ENCODE measurements around the gene TSPAN32. TPM values are rescaled to one million over a fixed set of nuclear protein-coding genes. Genes with fewer than 3 reads are reported as not detected.

TSPAN32 gene
- total and polyA plus RNA-seq, 5 donors from 2014 or later, result 13.8 to 60.7 (median 43.0) TPM

DNA sequence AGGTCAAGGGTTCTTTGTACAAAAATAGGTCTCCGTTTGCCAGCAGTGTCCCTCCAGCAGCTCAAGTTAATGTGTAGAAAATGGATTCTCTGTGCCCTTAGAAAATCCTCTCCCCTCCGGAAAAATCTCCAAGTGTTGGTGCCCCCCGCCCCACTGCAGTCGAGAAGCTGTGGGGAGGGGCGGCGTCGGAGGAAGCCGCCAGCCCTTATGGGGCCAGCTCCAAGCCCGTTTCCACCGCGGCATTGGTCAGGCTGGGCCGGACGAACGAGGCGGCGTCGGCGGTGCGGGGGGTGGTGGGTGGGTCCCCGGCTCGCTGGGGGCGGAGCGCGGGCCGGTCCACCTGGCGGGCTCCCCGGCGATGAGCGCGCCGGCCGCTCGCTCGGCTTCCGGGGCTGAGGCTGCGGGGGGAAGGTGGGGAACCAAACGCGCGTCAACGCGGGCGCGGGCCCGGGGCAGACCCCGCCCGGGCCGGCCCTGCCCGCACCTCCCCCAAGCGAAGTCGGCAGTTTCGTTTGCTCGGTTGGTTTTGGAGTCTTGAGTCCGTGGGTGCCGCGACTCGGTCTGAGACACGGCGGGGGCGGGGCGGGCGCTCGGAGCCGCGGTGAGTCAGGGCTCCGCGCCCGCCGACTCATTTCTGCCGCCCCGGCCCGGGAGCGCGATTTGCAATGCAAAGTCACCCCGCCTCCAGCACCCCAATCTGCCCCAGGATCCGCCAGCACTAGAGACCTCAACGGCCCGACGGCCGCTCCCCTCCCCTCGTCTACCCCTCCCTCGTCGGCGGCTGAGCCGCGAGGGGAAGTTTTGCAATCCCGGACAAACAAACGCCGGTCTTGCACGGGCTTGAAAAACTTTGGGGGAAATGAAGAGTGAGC is 32.8 kb upstream of the TSPAN32 start:
- H3K36me3 ChIP-seq (ENCODE audit: control insufficient read depth, insufficient read depth, low read length), result no peaks in the 10 kb centered on the region
- Mint-ChIP-seq H3K27ac (no peak overlapping the region), H3K4me3 (peak overlapping the region; percentile 38 to 72 (median 62)), H3K9me3 (no peaks in the 10 kb centered on the region), H3K36me3 (no peaks in the 10 kb centered on the region), H3K4me1 (peaks cover 0 to 37% (median 14%) of the 10 kb centered on the region in 4 donors), H3K27me3 (peaks cover 34% of the 10 kb centered on the region)
- ATAC-seq (ENCODE audit: low read depth in 2 of 2) (peak; percentile 15 to 19), DNase-seq (peak in 1 of 3 donors; percentile 38)
- H3K4me1 ChIP-seq (ENCODE audit: control insufficient read depth, insufficient read depth, low read length, poor library complexity, severe bottlenecking), result peaks cover 41% of the 10 kb centered on the region
- H3K27ac ChIP-seq (ENCODE audit: insufficient read depth, low read length, poor library complexity, severe bottlenecking), result no peak overlapping the region
- no peaks in the 10 kb centered on the region for H3K27me3 ChIP-seq (ENCODE audit: control insufficient read depth, insufficient read depth, low read length)
- no peaks in the 10 kb centered on the region for H3K9me3 ChIP-seq (ENCODE audit: control insufficient read depth in 2 of 2, low read length in 2 of 2)
- H3K4me3 ChIP-seq (ENCODE audit: low read depth, low read length), result no peak overlapping the region

DNA sequence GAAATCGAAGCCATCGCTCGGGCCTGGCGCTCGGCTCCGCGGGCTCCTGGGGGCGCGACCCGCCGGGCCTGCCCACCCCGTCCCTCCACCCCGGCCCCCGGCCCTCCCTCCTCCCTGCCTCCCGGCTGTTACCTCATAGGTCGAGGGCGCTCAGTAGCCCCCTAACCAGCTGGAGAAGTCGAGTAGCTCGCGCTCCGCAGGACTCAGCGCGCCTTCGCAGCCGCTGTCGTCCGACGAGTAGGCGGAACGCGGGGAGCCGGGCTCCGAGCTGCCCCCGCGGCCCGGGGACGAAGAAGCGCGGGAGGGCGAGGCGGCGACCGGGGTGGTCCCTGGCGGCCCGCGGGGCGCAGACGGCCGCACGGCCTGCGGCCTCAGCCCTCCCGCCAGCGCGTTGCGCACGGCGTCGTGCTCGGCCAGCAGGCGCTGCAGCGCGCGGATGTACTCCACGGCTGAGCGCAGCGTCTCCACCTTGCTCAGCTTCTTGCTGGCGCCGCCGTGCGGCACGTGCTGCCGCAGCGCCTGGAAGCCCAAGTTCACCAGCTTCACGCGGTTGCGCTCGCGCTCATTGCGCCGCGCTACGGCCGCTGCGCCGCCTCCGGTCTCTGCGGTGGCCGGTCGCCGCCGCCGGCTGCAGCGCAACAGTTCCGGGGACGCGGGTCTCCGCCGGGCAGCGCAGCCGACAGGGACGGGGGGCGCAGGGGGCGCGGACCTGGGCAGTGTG is 32.1 kb upstream of the TSPAN32 start:
- H3K27ac ChIP-seq (ENCODE audit: insufficient read depth, low read length, poor library complexity, severe bottlenecking), result no peak overlapping the region
- no peak overlapping the region for H3K27ac Mint-ChIP-seq
- H3K36me3 Mint-ChIP-seq, result no peaks in the 10 kb centered on the region
- H3K4me1 Mint-ChIP-seq, result peaks cover 0 to 37% (median 13%) of the 10 kb centered on the region in 4 donors
- no peaks in the 10 kb centered on the region for H3K9me3 ChIP-seq (ENCODE audit: control insufficient read depth in 2 of 2, low read length in 2 of 2)
- H3K27me3 ChIP-seq (ENCODE audit: control insufficient read depth, insufficient read depth, low read length), result no peaks in the 10 kb centered on the region
- ATAC-seq (ENCODE audit: low read depth in 2 of 2) (peak in 1 of 2 donors; percentile 37), DNase-seq (peak in 2 of 3 donors; percentile 39 to 77)
- peaks cover 34% of the 10 kb centered on the region for H3K27me3 Mint-ChIP-seq
- no peaks in the 10 kb centered on the region for H3K9me3 Mint-ChIP-seq
- no peaks in the 10 kb centered on the region for H3K36me3 ChIP-seq (ENCODE audit: control insufficient read depth, insufficient read depth, low read length)
- no peak overlapping the region for H3K4me3 Mint-ChIP-seq
- no peak overlapping the region for H3K4me3 ChIP-seq (ENCODE audit: low read depth, low read length)
- peaks cover 41% of the 10 kb centered on the region for H3K4me1 ChIP-seq (ENCODE audit: control insufficient read depth, insufficient read depth, low read length, poor library complexity, severe bottlenecking)

DNA sequence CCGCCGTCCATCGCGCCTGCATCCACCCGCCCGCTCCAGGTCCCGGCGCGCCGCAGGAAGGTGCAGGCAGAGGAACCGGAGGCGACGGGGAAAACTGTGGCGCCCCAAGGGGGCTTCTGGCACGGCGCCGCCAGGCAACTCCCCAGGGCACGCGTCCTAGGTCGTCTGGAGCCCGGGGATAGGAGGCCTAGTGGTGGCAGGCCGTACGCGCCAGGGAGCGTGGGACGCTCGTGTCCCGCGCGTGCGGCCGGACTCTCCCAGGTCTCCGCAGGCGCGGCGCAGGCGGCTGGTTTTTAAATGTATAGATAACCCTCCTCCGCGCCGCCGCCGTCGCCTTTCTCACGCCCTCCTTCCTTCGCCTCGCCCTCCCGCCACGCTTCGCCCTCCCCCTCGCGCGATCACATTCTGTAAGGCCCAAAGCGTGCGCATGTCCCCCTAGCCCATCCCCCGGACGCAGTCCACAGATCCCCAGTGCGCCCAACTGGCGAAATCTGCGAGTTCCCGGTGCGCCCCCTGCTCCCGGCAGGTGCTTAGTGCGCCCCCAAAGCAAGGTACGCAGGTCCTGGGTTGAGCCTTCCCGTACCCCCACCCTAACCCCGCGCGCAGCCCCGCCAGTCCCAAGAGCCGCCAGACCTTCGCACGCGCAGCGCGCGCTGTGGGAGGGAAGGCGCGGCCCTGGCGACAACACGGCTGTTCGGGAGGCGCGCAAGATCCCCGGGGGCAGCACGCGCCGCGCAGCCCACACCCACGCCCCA is 31.3 kb upstream of the TSPAN32 start, which contains the start of gene ASCL2:
ASCL2 (minus strand) TSS at position 267 of the 755 bp plus-strand sequence; CDS start at position 11, 256 bp downstream.
- Mint-ChIP-seq H3K4me3 (peak within 1 kb of the TSS in 3 of 4 donors; percentile 56 to 80 (median 71)), H3K27ac (no peak within 1 kb of the TSS), H3K36me3 (no peaks in the 10 kb centered on the region), H3K4me1 (peaks cover 0 to 33% (median 7%) of the 10 kb centered on the region in 4 donors), H3K9me3 (no peaks in the 10 kb centered on the region), H3K27me3 (peaks cover 34% of the 10 kb centered on the region)
- H3K27me3 ChIP-seq (ENCODE audit: control insufficient read depth, insufficient read depth, low read length), result no peaks in the 10 kb centered on the region
- H3K9me3 ChIP-seq (ENCODE audit: control insufficient read depth in 2 of 2, low read length in 2 of 2), result no peaks in the 10 kb centered on the region
- no peak for ATAC-seq (ENCODE audit: low read depth in 2 of 2)
- peaks cover 39% of the 10 kb centered on the region for H3K4me1 ChIP-seq (ENCODE audit: control insufficient read depth, insufficient read depth, low read length, poor library complexity, severe bottlenecking)
- H3K4me3 ChIP-seq (ENCODE audit: low read depth, low read length), result no peak within 1 kb of the TSS
- no peak within 1 kb of the TSS for H3K27ac ChIP-seq (ENCODE audit: insufficient read depth, low read length, poor library complexity, severe bottlenecking)
- no peak for DNase-seq
- H3K36me3 ChIP-seq (ENCODE audit: control insufficient read depth, insufficient read depth, low read length), result no peaks in the 10 kb centered on the region

DNA sequence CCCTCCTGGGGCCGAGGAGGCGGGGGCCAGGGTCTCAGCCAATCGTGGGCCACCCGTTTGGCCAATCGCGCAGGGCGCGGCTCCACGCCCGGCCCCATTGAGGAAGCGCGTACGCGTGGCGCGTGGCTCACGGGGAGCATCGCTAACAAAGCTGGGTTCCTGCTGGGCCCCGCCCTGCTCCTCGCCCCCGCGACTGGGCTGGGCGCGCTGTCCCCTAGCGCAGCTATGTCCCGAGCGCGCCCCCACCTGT is 30.8 kb upstream of the TSPAN32 start:
- Mint-ChIP-seq H3K9me3 (no peaks in the 10 kb centered on the region), H3K4me1 (peaks cover 0 to 28% (median 3%) of the 10 kb centered on the region in 4 donors), H3K4me3 (no peak overlapping the region), H3K27ac (no peak overlapping the region), H3K36me3 (no peaks in the 10 kb centered on the region), H3K27me3 (peaks cover 34% of the 10 kb centered on the region)
- H3K4me1 ChIP-seq (ENCODE audit: control insufficient read depth, insufficient read depth, low read length, poor library complexity, severe bottlenecking), result peaks cover 34% of the 10 kb centered on the region
- H3K36me3 ChIP-seq (ENCODE audit: control insufficient read depth, insufficient read depth, low read length), result no peaks in the 10 kb centered on the region
- ATAC-seq (ENCODE audit: low read depth in 2 of 2) (peak; percentile 22 to 33), DNase-seq (peak; percentile 28 to 33 (median 33))
- no peak overlapping the region for H3K4me3 ChIP-seq (ENCODE audit: low read depth, low read length)
- no peaks in the 10 kb centered on the region for H3K9me3 ChIP-seq (ENCODE audit: control insufficient read depth in 2 of 2, low read length in 2 of 2)
- no peaks in the 10 kb centered on the region for H3K27me3 ChIP-seq (ENCODE audit: control insufficient read depth, insufficient read depth, low read length)
- H3K27ac ChIP-seq (ENCODE audit: insufficient read depth, low read length, poor library complexity, severe bottlenecking), result no peak overlapping the region

DNA sequence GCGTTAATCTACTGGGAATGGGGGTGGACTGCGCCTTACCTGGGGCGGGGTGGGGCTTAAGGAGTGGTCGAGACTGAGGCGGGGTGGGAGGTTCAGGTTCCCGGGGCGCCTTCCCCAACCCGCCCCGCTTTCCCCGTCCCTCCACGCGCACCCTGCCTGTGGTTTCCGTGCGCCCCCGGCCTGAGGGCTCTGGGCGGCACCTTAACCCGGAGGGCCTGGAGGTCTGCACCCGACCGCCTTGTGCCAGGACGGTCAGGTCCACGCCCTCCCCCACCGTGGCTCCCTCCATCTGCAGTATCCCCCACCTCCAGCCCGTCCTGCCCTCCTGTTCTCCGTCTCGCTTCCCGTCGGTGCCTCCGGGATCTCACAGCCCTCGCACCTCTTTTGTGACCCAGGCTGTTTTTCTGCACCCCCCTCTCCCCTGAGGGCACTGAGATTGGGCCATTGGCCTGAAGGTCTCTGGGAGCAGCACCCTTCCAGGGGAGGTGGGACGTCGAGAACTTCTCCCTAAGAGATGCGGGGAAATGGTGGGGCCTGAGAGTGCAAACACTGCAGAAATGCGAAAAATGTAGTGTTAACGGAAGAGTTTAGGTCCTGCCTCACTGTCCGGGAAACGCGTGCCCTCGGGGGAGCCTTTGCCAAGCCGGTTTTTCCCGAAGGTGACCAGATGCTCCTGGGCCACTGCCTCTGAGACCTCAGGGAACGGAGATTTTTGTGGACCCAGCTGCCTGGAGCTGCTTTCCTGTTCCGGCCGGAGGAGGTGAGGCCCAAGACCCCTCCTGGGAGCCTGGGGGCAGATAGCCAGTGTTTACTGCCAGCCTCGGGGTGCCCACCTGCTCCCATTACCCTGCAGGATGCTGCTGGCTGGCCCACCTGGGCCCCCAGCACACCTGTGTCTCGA is 30.2 kb upstream of the TSPAN32 start:
- H3K4me1 ChIP-seq (ENCODE audit: control insufficient read depth, insufficient read depth, low read length, poor library complexity, severe bottlenecking), result peaks cover 28% of the 10 kb centered on the region
- peaks cover 0 to under 1% (median 0%) of the 10 kb centered on the region in 7 donors for H3K9me3 Mint-ChIP-seq
- ATAC-seq (ENCODE audit: low read depth in 2 of 2) (no peak), DNase-seq (no peak)
- H3K36me3 Mint-ChIP-seq, result no peaks in the 10 kb centered on the region
- H3K27ac ChIP-seq (ENCODE audit: insufficient read depth, low read length, poor library complexity, severe bottlenecking), result no peak overlapping the region
- H3K27me3 Mint-ChIP-seq, result peaks cover 31% of the 10 kb centered on the region
- H3K4me3 Mint-ChIP-seq, result peak overlapping the region in 3 of 4 donors; percentile 18 to 46 (median 26)
- H3K27ac Mint-ChIP-seq, result no peak overlapping the region
- H3K9me3 ChIP-seq (ENCODE audit: control insufficient read depth in 2 of 2, low read length in 2 of 2), result no peaks in the 10 kb centered on the region
- peaks cover 0 to 24% (median 3%) of the 10 kb centered on the region in 4 donors for H3K4me1 Mint-ChIP-seq
- H3K4me3 ChIP-seq (ENCODE audit: low read depth, low read length), result no peak overlapping the region
- H3K27me3 ChIP-seq (ENCODE audit: control insufficient read depth, insufficient read depth, low read length), result no peaks in the 10 kb centered on the region
- H3K36me3 ChIP-seq (ENCODE audit: control insufficient read depth, insufficient read depth, low read length), result no peaks in the 10 kb centered on the region

DNA sequence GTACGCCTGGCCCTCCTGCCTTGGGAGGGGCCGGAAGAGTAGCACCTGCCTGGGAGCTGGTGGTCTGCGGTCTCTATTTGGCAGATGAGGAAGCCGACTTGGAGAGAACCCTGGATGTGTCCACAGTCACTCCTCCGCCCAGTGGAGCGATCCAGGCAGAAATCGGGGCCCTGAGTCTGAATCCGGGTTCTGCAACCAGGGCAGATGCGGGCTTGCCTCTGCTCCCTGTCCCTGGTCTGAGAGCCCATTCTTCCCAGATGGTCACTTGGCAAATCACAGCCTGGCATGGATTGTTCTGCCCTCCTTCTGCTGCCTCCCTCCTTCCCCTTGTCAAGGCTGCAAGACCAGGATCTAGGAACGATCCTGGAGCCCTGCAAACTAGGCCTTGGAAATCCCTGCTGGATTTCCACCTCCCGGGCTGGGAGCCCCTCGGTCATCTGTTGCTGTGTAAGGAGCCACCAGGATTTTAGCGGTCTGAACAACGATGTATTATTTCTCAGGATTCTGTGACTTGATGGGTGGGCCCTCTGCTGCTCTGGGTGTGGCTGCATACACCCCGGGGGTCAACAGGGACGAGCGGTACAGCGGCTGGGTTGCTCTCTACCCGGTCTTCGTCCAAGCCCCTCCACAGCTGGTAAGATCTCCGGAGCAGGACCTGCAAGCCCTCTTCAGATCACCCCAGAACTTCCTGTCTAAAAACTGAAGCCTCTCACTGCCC is 29.4 kb upstream of the TSPAN32 start:
- Histone ChIP-seq H3K4me3 (ENCODE audit: low read depth, low read length) (no peak overlapping the region), H3K27ac (ENCODE audit: insufficient read depth, low read length, poor library complexity, severe bottlenecking) (no peak overlapping the region), H3K36me3 (ENCODE audit: control insufficient read depth, insufficient read depth, low read length) (no peaks in the 10 kb centered on the region), H3K27me3 (ENCODE audit: control insufficient read depth, insufficient read depth, low read length) (no peaks in the 10 kb centered on the region), H3K9me3 (ENCODE audit: control insufficient read depth in 2 of 2, low read length in 2 of 2) (no peaks in the 10 kb centered on the region), H3K4me1 (ENCODE audit: control insufficient read depth, insufficient read depth, low read length, poor library complexity, severe bottlenecking) (peaks cover 31% of the 10 kb centered on the region)
- peaks cover 2 to 28% (median 6%) of the 10 kb centered on the region in 4 donors for H3K4me1 Mint-ChIP-seq
- H3K27me3 Mint-ChIP-seq, result peaks cover 37% of the 10 kb centered on the region
- H3K36me3 Mint-ChIP-seq, result no peaks in the 10 kb centered on the region
- peak overlapping the region in 1 of 3 donors; percentile 48 for H3K27ac Mint-ChIP-seq
- ATAC-seq (ENCODE audit: low read depth in 2 of 2), result no peak
- no peak for DNase-seq
- H3K4me3 Mint-ChIP-seq, result peak overlapping the region in 3 of 4 donors; percentile 21 to 41 (median 36)
- H3K9me3 Mint-ChIP-seq, result peaks cover 0 to 6% (median 0%) of the 10 kb centered on the region in 7 donors

Measured in CD4-positive, CD25-positive, alpha-beta regulatory T cell (primary cell).